WTC11 (cell line): ENCODE results near the gene LIN9. TPM values are rescaled to one million over a fixed set of nuclear protein-coding genes. Genes with fewer than 3 reads are reported as not detected.

Experiments used
- ATAC-seq: fragments of 200-7000 bp; cut with Tn5 transposase; 2 replicates; pipeline ENCODE4 v1.10.0; 2021; ENCODE audit warnings: mild to moderate bottlenecking, moderate library complexity
- CTCF ChIA-PET: fragments of 300-600 bp; sonication (Branson Sonifier 250); formaldehyde crosslinking; loops from one replicate; lab custom pipeline; 2021; ENCODE audit warnings: antibody characterized with exemption; lab: Charles Lee
- POLR2A ChIA-PET: fragments of 350-600 bp; sonication (Branson Sonifier 250); formaldehyde crosslinking; loops from one replicate; lab custom pipeline; 2021; ENCODE audit warnings: antibody characterized with exemption; lab: Charles Lee
- DNase-seq: peaks from one replicate; pipeline ENCODE4 v3.0.0; 2021; ENCODE audit warnings: low spot score
- H3K27ac Mint-ChIP-seq: 2 replicates; pipeline ENCODE4 v1.8.0; 2021; ENCODE audit warnings: mixed read lengths
- H3K27me3 Mint-ChIP-seq: 2 replicates; pipeline ENCODE4 v1.8.0; 2021; ENCODE audit warnings: low read depth, mild to moderate bottlenecking, moderate library complexity, mixed read lengths
- H3K36me3 Mint-ChIP-seq: 2 replicates; pipeline ENCODE4 v1.8.0; 2021; ENCODE audit warnings: mixed read lengths
- H3K4me1 Mint-ChIP-seq: 2 replicates; pipeline ENCODE4 v1.8.0; 2022; ENCODE audit warnings: mixed read lengths
- H3K4me3 Mint-ChIP-seq: 2 replicates; pipeline ENCODE4 v1.8.0; 2021; ENCODE audit warnings: mild to moderate bottlenecking, moderate library complexity, mixed read lengths
- H3K9me3 Mint-ChIP-seq: 2 replicates; pipeline ENCODE4 v1.8.0; 2021; ENCODE audit warnings: mixed read lengths
- CBFB ChIP-seq: sonication (generic); formaldehyde crosslinking; IDR thresholded peaks from 2 replicates; pipeline ENCODE4 v1.8.1; 2022; ENCODE audit warnings: mild to moderate bottlenecking, low read depth, missing genetic modification reagents
- EMX1 ChIP-seq: fragments of 250-450 bp; sonication (Bioruptor Pico); IDR thresholded peaks from 2 replicates; pipeline ENCODE4 v1.8.0; 2021; ENCODE audit warnings: mild to moderate bottlenecking
- ETV6 ChIP-seq: sonication (generic); formaldehyde crosslinking; IDR thresholded peaks from 2 replicates; pipeline ENCODE4 v1.8.1; 2022; ENCODE audit warnings: mild to moderate bottlenecking, missing genetic modification reagents
- FOXP1 ChIP-seq: sonication (generic); formaldehyde crosslinking; IDR thresholded peaks from 2 replicates; pipeline ENCODE4 v1.8.0; 2022; ENCODE audit warnings: missing genetic modification reagents, mild to moderate bottlenecking, moderate library complexity, borderline replicate concordance
- JUN ChIP-seq: sonication (generic); formaldehyde crosslinking; IDR thresholded peaks from 2 replicates; pipeline ENCODE4 v1.8.0; 2023; ENCODE audit warnings: mild to moderate bottlenecking, missing genetic modification reagents
- MXD4 ChIP-seq: fragments of 250-450 bp; sonication (Bioruptor Pico); IDR thresholded peaks from 2 replicates; pipeline ENCODE4 v1.8.0; 2021; ENCODE audit warnings: mild to moderate bottlenecking, moderate library complexity, borderline replicate concordance
- MYBL2 ChIP-seq: sonication (generic); formaldehyde crosslinking; IDR thresholded peaks from 2 replicates; pipeline ENCODE4 v1.8.1; 2023; ENCODE audit warnings: mild to moderate bottlenecking, moderate library complexity, missing genetic modification reagents
- SOX15 ChIP-seq: fragments of 250-450 bp; sonication (Bioruptor Pico); IDR thresholded peaks from 2 replicates; pipeline ENCODE4 v1.9.0; 2021; ENCODE audit warnings: mild to moderate bottlenecking
- SP1 ChIP-seq: sonication (generic); formaldehyde crosslinking; conservative IDR thresholded peaks from 2 replicates; pipeline ENCODE4 v1.8.1; 2022; ENCODE audit warnings: missing genetic modification reagents
- TCF7 ChIP-seq: sonication (generic); formaldehyde crosslinking; IDR thresholded peaks from 2 replicates; pipeline ENCODE4 v1.8.0; 2022; ENCODE audit warnings: mild to moderate bottlenecking, low read depth, missing genetic modification reagents, moderate library complexity
- ZNF138 ChIP-seq: sonication (generic); formaldehyde crosslinking; conservative IDR thresholded peaks from 2 replicates; pipeline ENCODE4 v1.8.1; 2022; ENCODE audit warnings: mild to moderate bottlenecking, moderate library complexity, missing genetic modification reagents
- ZNF232 ChIP-seq: sonication (generic); formaldehyde crosslinking; IDR thresholded peaks from 2 replicates; pipeline ENCODE4 v1.8.0; 2022; ENCODE audit warnings: mild to moderate bottlenecking, missing genetic modification reagents
- ZNF396 ChIP-seq: fragments of 250-450 bp; sonication (Bioruptor Pico); IDR thresholded peaks from 2 replicates; pipeline ENCODE4 v1.8.0; 2021; ENCODE audit warnings: mild to moderate bottlenecking, moderate library complexity, borderline replicate concordance
- ZNF423 ChIP-seq: fragments of 250-450 bp; sonication (Bioruptor Pico); IDR thresholded peaks from 2 replicates; pipeline ENCODE4 v2.1.2; 2022; ENCODE audit warnings: mild to moderate bottlenecking, moderate library complexity
- ZNF671 ChIP-seq: fragments of 250-450 bp; sonication (Bioruptor Pico); IDR thresholded peaks from 2 replicates; pipeline ENCODE4 v1.8.0; 2021; ENCODE audit warnings: mild to moderate bottlenecking
- total RNA-seq: library from RNA; stranded (reverse); gene quantifications from 3 replicates; pipeline ENCODE4 v1.2.3, GENCODE V29; 2021
- TF ChIP-seq, protein P1 (sequence below): fragments of 250-450 bp; sonication (Bioruptor Pico); conservative IDR thresholded peaks from 2 replicates; pipeline ENCODE4 v1.9.0; 2021; ENCODE audit warnings: mild to moderate bottlenecking
- TF ChIP-seq, protein P2 (sequence below): sonication (generic); formaldehyde crosslinking; IDR thresholded peaks from 2 replicates; pipeline ENCODE4 v1.8.1; 2023; ENCODE audit warnings: mild to moderate bottlenecking, missing genetic modification reagents, moderate library complexity
- TF ChIP-seq, protein P3 (sequence below): fragments of 250-450 bp; sonication (Bioruptor Pico); IDR thresholded peaks from 2 replicates; pipeline ENCODE4 v1.9.0; 2021; ENCODE audit warnings: moderate library complexity, mild to moderate bottlenecking, inconsistent platforms, borderline replicate concordance
- TF ChIP-seq, protein P4 (sequence below): sonication (generic); formaldehyde crosslinking; IDR thresholded peaks from 2 replicates; pipeline ENCODE4 v1.8.1; 2023; ENCODE audit warnings: mild to moderate bottlenecking, missing genetic modification reagents
- TF ChIP-seq, protein P5 (sequence below): sonication (generic); formaldehyde crosslinking; IDR thresholded peaks from 2 replicates; pipeline ENCODE4 v1.8.0; 2022; ENCODE audit warnings: mild to moderate bottlenecking, missing genetic modification reagents
- TF ChIP-seq, protein P6 (sequence below): sonication (generic); formaldehyde crosslinking; IDR thresholded peaks from 2 replicates; pipeline ENCODE4 v1.8.1; 2022; ENCODE audit warnings: mild to moderate bottlenecking, moderate library complexity, missing genetic modification reagents
- TF ChIP-seq, protein P7 (sequence below): sonication (generic); formaldehyde crosslinking; IDR thresholded peaks from 2 replicates; pipeline ENCODE4 v1.8.1; 2023; ENCODE audit warnings: mild to moderate bottlenecking, missing genetic modification reagents, borderline replicate concordance

LIN9 gene
- total RNA-seq, 1 experiment from 2014 or later = 15.7 TPM

DNA sequence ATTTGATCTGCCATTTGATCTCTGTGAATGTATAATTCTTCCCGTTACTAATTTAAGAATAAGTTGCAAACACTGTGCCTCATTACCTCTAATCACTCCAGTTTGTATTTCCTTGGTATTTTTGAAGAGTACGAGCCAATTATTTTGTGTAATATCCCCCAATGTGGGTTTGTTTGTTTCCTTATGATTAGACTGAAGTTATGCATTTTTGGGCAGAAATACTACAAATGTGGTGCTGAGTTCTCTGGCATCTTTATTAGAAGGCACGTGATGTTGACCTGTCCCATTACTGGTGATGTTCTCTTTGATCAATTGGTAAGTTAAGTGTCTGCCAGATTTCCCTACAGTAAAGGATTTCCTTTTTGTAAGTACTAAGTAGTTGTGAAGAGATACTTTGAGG lies 75.2 kb downstream of the LIN9 start (continued):
- TF ChIP-seq, protein P1, sequence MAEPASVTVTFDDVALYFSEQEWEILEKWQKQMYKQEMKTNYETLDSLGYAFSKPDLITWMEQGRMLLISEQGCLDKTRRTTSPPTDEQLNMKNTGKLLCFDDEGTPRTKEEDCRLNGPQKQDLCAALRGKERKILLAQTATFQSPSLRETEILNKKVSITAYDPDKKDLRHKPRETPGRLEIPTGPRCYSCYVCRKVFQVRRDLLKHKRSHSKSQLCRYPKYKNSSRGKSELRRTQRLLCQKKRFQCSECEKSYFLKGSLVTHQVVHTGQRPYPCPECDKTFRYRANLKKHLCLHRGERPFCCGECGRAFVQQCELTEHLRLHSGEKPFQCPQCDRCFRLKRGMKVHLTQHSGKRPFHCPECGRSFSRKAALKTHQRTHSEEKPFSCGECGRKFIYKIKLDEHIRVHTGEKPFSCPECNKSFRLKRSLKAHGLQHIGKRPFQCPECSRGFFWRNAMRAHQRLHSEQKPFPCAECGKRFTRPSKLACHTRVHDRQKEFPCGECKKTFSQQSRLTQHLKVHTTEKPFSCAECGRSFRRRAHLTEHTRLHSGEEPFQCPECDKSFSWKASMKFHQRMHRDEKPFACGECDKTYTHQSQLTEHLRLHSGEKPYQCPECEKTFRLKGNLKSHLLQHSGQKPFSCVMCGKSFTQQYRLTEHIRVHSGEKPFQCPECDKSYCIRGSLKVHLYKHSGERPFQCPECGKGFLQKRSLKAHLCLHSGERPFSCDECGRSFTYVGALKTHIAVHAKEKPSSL (CRISPR knock-in tag) = no peak
- TF ChIP-seq ETV6 = no peak
- TF ChIP-seq, protein P2, sequence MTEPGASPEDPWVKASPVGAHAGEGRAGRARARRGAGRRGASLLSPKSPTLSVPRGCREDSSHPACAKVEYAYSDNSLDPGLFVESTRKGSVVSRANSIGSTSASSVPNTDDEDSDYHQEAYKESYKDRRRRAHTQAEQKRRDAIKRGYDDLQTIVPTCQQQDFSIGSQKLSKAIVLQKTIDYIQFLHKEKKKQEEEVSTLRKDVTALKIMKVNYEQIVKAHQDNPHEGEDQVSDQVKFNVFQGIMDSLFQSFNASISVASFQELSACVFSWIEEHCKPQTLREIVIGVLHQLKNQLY (CRISPR knock-in tag) = no peak
- TF ChIP-seq SP1 (CRISPR knock-in tag) = no peak

DNA sequence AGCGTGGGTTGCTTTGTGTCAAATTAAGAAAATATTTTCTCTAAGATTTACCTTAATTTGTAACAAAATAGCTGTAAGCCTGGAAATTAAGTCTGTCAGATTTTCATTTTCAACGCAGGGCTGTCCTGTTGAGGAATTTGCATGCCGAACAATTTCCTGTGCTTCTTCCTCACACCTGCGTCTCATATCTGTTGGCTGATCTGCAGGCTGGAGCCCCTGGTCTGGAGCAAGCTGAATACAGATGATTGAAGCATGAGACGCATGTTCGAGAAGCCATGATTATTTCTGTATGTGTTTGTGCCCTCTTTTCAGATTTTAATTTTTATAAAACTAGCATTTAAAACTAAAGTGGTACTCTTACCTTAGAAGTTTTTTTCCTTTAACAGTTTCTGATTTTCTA lies 75.7 kb downstream of the LIN9 start:
- TF ChIP-seq, protein P3, sequence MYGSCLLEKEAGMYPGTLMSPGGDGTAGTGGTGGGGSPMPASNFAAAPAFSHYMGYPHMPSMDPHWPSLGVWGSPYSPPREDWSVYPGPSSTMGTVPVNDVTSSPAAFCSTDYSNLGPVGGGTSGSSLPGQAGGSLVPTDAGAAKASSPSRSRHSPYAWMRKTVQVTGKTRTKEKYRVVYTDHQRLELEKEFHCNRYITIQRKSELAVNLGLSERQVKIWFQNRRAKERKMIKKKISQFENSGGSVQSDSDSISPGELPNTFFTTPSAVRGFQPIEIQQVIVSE (CRISPR knock-in tag) = no peak
- TF ChIP-seq FOXP1 (no peak), ZNF396 (no peak), SOX15 (CRISPR knock-in tag) (no peak), ZNF232 (CRISPR knock-in tag) (no peak)
- TF ChIP-seq, protein P4, sequence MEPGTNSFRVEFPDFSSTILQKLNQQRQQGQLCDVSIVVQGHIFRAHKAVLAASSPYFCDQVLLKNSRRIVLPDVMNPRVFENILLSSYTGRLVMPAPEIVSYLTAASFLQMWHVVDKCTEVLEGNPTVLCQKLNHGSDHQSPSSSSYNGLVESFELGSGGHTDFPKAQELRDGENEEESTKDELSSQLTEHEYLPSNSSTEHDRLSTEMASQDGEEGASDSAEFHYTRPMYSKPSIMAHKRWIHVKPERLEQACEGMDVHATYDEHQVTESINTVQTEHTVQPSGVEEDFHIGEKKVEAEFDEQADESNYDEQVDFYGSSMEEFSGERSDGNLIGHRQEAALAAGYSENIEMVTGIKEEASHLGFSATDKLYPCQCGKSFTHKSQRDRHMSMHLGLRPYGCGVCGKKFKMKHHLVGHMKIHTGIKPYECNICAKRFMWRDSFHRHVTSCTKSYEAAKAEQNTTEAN (CRISPR knock-in tag) = no peak
- TF ChIP-seq, protein P5, sequence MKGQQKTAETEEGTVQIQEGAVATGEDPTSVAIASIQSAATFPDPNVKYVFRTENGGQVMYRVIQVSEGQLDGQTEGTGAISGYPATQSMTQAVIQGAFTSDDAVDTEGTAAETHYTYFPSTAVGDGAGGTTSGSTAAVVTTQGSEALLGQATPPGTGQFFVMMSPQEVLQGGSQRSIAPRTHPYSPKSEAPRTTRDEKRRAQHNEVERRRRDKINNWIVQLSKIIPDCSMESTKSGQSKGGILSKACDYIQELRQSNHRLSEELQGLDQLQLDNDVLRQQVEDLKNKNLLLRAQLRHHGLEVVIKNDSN = no peak
- Mint-ChIP-seq H3K27ac (no peak overlapping the region), H3K4me1 (no peaks in the 10 kb centered on the region), H3K36me3 (peaks cover 29% of the 10 kb centered on the region), H3K27me3 (no peaks in the 10 kb centered on the region), H3K9me3 (0 out of 2 replicates have a peak, but pooled peaks cover 3% of the 10 kb centered on the region), H3K4me3 (no peak overlapping the region)
- ATAC-seq = no peak
- ChIA-PET CTCF (interaction anchor here (1.0 kb wide), 2 partner anchors 9 to 12 kb away, joined by 3 to 4 read pairs; no protein-coding TSS in a partner anchor), POLR2A (no interaction called here)
- DNase-seq = no peak

DNA sequence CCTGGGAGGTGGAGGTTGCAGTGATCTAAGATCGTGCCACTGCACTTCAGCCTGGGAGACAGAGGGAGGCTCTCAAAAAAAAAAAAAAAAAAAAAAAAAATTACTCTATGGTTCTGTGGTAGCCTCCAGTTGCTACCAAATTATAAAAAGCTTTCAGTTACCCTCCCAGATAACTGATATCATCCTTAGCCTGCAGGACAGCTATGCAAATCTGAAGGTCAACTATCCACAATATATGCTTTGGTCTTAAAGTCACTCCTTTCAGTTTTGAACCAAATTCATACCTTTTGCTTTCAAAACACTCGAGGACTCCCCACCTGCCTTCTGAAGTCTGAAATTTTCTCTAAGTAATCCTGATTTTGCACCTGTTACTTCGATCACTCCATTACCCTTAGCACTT lies 82.4 kb downstream of the LIN9 start:
- no peak overlapping the region for H3K27ac Mint-ChIP-seq
- ATAC-seq = no peak
- no peak for TF ChIP-seq CBFB (CRISPR knock-in tag)
- no peak for TF ChIP-seq TCF7 (CRISPR knock-in tag)
- TF ChIP-seq, protein P6, sequence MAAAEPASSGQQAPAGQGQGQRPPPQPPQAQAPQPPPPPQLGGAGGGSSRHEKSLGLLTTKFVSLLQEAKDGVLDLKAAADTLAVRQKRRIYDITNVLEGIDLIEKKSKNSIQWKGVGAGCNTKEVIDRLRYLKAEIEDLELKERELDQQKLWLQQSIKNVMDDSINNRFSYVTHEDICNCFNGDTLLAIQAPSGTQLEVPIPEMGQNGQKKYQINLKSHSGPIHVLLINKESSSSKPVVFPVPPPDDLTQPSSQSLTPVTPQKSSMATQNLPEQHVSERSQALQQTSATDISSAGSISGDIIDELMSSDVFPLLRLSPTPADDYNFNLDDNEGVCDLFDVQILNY (CRISPR knock-in tag) = no peak
- TF ChIP-seq MXD4 (CRISPR knock-in tag) = no peak
- TF ChIP-seq, protein P7, sequence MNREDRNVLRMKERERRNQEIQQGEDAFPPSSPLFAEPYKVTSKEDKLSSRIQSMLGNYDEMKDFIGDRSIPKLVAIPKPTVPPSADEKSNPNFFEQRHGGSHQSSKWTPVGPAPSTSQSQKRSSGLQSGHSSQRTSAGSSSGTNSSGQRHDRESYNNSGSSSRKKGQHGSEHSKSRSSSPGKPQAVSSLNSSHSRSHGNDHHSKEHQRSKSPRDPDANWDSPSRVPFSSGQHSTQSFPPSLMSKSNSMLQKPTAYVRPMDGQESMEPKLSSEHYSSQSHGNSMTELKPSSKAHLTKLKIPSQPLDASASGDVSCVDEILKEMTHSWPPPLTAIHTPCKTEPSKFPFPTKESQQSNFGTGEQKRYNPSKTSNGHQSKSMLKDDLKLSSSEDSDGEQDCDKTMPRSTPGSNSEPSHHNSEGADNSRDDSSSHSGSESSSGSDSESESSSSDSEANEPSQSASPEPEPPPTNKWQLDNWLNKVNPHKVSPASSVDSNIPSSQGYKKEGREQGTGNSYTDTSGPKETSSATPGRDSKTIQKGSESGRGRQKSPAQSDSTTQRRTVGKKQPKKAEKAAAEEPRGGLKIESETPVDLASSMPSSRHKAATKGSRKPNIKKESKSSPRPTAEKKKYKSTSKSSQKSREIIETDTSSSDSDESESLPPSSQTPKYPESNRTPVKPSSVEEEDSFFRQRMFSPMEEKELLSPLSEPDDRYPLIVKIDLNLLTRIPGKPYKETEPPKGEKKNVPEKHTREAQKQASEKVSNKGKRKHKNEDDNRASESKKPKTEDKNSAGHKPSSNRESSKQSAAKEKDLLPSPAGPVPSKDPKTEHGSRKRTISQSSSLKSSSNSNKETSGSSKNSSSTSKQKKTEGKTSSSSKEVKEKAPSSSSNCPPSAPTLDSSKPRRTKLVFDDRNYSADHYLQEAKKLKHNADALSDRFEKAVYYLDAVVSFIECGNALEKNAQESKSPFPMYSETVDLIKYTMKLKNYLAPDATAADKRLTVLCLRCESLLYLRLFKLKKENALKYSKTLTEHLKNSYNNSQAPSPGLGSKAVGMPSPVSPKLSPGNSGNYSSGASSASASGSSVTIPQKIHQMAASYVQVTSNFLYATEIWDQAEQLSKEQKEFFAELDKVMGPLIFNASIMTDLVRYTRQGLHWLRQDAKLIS = no peak
- TF ChIP-seq SOX15 (CRISPR knock-in tag) = no peak
- TF ChIP-seq ZNF423 = no peak
- TF ChIP-seq ETV6 = no peak
- TF ChIP-seq ZNF671 (CRISPR knock-in tag) = no peak
- no peak for TF ChIP-seq ZNF138
- TF ChIP-seq EMX1 (CRISPR knock-in tag) = no peak
- no peak for TF ChIP-seq JUN (CRISPR knock-in tag)
- TF ChIP-seq MYBL2 (CRISPR knock-in tag) = no peak
- TF ChIP-seq, all 79 proteins: peak for 0
- DNase-seq = no peak
- Mint-ChIP-seq H3K4me1 (peaks cover 11% of the 10 kb centered on the region), H3K9me3 (no peaks in the 10 kb centered on the region), H3K27me3 (peaks cover 22% of the 10 kb centered on the region), H3K4me3 (no peak overlapping the region), H3K36me3 (peaks cover 8% of the 10 kb centered on the region)
- ChIA-PET POLR2A (interaction anchor here (0.6 kb wide), 1 partner anchor 56 kb away, joined by 6 read pairs; no protein-coding TSS in a partner anchor), CTCF (interaction anchor here (0.6 to 1.3 kb wide), 4 partner anchors 25 to 56 kb away, joined by 3 to 5 read pairs (median 4); no protein-coding TSS in a partner anchor)
